Posterior cingulate gyrus (tissue), 11 donors: ENCODE results near the gene LAMC2.
A peak's percentile ranks its signal among the peaks of the same experiment; 100 is the strongest.

Source experiments
- DNase-seq, 10 donors: peaks; one replicate each; pipeline versions ENCODE4 v3.0.0 to v3.0.0-alpha.2; 2020 to 2021; ENCODE audit warnings: mixed read lengths in 3 of 10
- intact Hi-C: fragments of 100-400 bp; cut with DNase I; formaldehyde crosslinking; loops from one replicate; pipeline ENCODE4 v1.15.1; 2023

LAMC2 gene

GRCh38 chr1:183279835-183280234, 93.8 kb downstream of the LAMC2 start:
- intact Hi-C loops: loop anchor here (5.0 kb wide), 2 partner anchors 192 to 342 kb away; partner anchors contain the start of gene SMG7
- DNase-seq: no peak

DNA sequence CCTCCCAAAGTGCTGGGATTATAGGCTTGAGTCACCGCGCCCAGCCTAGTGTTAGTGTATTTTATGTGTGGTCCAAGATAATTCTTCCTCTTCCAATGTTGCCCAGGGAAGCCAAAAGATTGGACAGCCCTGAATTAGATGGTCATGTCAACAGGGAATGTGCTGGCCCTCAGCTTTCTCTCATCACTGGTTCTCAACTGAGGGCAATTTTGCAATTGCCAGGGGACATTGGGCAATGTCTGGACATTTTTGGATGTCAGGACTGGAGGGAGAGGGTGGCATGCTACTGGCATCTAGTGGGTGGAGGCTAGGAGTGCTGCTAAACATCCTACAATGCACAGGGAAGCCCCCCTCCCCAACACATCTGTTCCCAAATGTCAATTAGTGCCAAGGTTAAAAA, 95.0 kb downstream of the LAMC2 start:
- no peak for DNase-seq
- intact Hi-C loops: loop anchor here (5.0 kb wide), 2 partner anchors 191 to 341 kb away; partner anchors contain the start of gene SMG7

- peak; percentile 69 to 98 (median 90) for DNase-seq
- intact Hi-C loops: loop anchor here (5.0 kb wide), 2 partner anchors 191 to 341 kb away; partner anchors contain the start of gene SMG7
These were observed 95.6 kb downstream of the LAMC2 start for GRCh38 chr1:183281553-183282091.

DNA sequence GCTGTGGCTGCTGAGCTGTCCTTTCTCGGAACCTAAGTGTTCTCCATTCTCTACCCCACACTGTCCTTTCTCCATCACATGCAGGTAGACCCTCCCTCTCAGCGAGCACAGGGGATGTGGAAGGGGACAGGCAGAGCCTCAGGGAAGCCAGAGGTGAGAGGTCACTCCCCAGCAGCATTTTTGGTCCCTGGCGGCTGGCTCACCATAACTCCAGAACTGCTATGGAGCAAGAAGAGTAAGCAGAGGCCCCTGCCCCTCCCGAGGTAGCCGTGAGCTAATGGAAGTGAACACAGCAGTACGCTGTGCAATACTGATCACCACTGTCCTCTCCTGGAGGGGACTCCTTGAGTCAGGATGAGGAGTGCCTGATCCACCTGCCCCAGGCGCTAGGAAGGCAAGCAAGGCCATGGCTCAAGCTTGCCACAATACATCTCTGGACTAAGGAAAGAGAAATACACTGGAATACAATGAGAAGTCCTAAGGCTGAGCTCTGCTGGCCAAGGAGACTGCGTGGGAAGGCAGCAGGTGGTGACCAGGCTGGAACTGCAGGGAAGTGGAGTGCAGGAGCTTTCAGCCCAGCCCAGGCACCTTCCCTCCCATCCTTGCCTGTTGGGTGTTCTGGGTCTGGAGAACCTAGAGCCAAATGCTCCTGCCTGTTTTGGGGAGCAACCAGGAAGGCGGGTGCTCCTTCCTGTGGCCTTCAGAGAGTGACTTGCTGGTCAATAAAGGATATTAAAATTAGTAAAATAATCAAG, 96.2 kb downstream of the LAMC2 start:
- no peak for DNase-seq
- intact Hi-C loops: loop anchor here (5.0 kb wide), 2 partner anchors 190 to 340 kb away; partner anchors contain the start of gene SMG7

GRCh38 chr1:183283286-183283685, 97.2 kb downstream of the LAMC2 start:
- intact Hi-C loops: loop anchor here (5.0 kb wide), 2 partner anchors 189 to 339 kb away; partner anchors contain the start of gene SMG7
- DNase-seq: no peak

DNA sequence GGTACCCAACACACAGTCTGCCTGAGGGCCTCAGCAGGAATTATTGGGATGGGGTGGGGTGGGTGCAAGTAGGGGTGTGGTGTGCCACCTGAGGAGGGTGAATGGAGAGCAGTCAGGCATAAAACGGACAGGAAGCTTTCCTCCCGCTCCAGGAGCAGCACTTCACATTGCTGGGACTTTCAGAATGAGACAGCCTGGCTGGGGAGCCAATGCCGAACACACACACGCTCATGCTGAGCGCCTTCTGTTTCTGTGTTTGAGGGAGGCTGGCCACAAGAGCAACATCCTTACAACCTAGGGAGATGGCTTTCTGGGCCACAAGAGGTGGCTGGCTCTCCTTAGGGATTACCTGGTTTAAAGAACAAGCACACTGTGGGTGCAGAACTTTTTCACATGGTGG, 98.0 kb downstream of the LAMC2 start:
- DNase-seq: no peak
- intact Hi-C loops: loop anchor here (5.0 kb wide), 2 partner anchors 188 to 338 kb away; partner anchors contain the start of gene SMG7

GRCh38 chr1:183285256-183285655, 99.2 kb downstream of the LAMC2 start:
- DNase-seq: no peak
- intact Hi-C loops: no loop called here

- intact Hi-C loops: no loop called here
- DNase-seq: no peak
These were observed 99.7 kb downstream of the LAMC2 start for GRCh38 chr1:183285746-183286145.

DNA sequence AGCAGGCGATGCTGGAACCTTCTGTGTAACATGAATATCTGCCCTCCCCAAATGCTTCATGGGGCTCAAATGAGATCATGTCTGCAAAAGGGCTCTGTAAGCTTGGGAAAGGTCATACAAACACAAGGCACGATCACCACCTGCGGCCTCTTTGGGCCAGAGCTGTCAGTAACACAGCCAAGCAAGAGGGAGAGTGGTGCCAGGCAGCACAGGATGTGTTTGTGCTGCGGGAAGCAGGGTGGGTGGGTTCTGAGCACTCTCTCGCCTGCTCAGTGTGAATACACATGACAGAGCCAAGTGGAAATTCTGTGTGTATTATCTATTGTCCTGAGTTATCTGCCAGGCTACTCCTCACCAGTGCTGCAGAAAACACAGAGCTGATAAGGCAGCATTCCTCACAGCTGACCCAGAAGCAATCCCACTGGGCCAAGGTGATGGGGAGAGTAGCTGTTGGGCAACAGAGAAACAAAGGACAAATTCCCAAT, 101.2 kb downstream of the LAMC2 start:
- intact Hi-C loops: no loop called here
- DNase-seq: peak in 8 of 10 donors; percentile 30 to 92 (median 50)

- intact Hi-C loops: no loop called here
- DNase-seq: no peak
These were observed 102.5 kb downstream of the LAMC2 start for GRCh38 chr1:183288583-183288982.

- no peak for DNase-seq
These were observed 103.0 kb downstream of the LAMC2 start for GRCh38 chr1:183289051-183289496.

DNA sequence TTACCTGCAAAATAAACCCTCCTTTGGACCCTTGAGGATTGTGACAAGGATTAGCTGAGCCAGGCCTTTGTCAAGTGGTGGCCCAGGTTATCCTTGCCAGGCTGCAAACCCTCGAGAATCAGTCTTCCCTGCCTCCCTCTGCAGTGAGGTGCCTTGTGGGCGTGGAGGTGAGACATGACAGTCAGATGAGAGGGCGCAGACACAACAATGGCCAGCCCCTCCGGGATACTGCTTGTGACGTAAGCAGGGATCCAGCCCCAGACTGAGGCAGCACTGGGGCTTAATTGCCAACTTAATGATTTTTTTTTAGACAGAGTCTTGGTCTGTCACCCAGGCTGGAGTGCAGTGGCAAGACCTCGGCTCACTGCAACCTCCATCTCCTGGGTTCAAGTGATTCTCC, 104.6 kb downstream of the LAMC2 start:
- intact Hi-C loops: no loop called here

More at GRCh38 chr1:183289051-183289496, 103.0 kb downstream of the LAMC2 start:
- intact Hi-C loops: no loop called here

GRCh38 chr1:183291216-183291762, 105.2 kb downstream of the LAMC2 start:
- no peak for DNase-seq
- intact Hi-C loops: no loop called here

More for the DNA sequence above, 104.6 kb downstream of the LAMC2 start:
- DNase-seq: no peak

DNA sequence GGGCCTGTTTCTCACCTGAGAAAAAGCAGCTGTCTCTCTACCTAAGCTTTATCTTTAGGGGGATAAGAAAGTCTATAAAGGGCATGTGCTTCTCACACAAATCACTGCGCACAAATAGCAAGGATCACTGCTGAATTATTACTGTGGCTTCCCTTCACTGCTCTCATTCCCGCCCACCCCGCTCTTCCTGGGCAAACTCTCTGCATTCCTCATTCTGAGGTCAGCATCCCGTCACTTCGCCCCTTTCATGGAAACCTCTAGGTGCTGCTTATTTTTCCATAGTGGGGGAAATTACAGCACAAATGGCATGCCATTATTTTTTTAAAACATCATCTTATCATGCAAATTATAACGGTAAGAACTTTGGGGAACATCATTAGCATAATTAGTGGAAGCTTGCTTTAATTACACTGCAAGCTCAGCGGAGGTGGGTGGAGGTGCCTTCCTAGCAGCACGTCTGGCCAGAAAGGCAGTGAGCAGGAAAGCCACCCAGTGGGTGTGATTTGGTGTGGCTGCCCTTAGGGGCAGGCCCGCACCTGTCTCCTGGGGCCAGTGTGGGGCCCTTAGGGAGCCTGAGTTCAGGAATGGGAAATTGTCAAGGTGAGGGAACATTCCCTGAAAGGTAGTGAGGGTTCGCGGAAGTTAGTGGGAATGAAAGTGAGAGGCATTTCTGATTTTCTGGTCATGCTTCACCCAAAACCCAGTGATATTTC, 105.9 kb downstream of the LAMC2 start:
- no peak for DNase-seq
- intact Hi-C loops: no loop called here

- intact Hi-C loops: no loop called here
- DNase-seq: no peak
These were observed 107.2 kb downstream of the LAMC2 start for GRCh38 chr1:183293241-183293640.

GRCh38 chr1:183293876-183294275, 107.8 kb downstream of the LAMC2 start:
- intact Hi-C loops: no loop called here
- no peak for DNase-seq
